HepG2 (cell line): Measurements from ENCODE around the gene ANKRD49. TPM values are rescaled to one million over a fixed set of nuclear protein-coding genes. Genes with fewer than 3 reads are reported as not detected.

Experiments used
- AFF4 ChIP-seq: sonication (generic); formaldehyde crosslinking; IDR thresholded peaks from 2 replicates; pipeline ENCODE4 v1.4.0; 2020; ENCODE audit warnings: missing genetic modification reagents
- ARNT2 ChIP-seq: sonication (generic); formaldehyde crosslinking; IDR thresholded peaks from 2 replicates; pipeline ENCODE4 v1.8.0; 2022; ENCODE audit warnings: mild to moderate bottlenecking, low read depth, missing genetic modification reagents, moderate library complexity
- BORCS8-MEF2B ChIP-seq: sonication (generic); formaldehyde crosslinking; IDR thresholded peaks from 2 replicates; pipeline ENCODE4 v1.8.0; 2022; ENCODE audit warnings: mild to moderate bottlenecking, missing genetic modification reagents
- CBFB ChIP-seq: sonication (generic); formaldehyde crosslinking; IDR thresholded peaks from 2 replicates; pipeline ENCODE4 v1.4.0; 2020; ENCODE audit warnings: missing genetic modification reagents
- ERF ChIP-seq: IDR thresholded peaks from 2 replicates; pipeline ENCODE4 v1.6.1; 2018; ENCODE audit warnings: missing biosample characterization, missing genetic modification reagents
- HNRNPK ChIP-seq: fragments of 200-400 bp; formaldehyde crosslinking; IDR thresholded peaks from 2 replicates; pipeline ENCODE4 v1.6.1; 2018; ENCODE audit warnings: low read length, low read depth, moderate library complexity, mild to moderate bottlenecking; ENCODE audit not compliant: poor library complexity, severe bottlenecking
- SALL2 ChIP-seq: sonication (generic); formaldehyde crosslinking; IDR thresholded peaks from 2 replicates; pipeline ENCODE4 v1.8.1; 2023; ENCODE audit warnings: mild to moderate bottlenecking, missing genetic modification reagents, inconsistent platforms
- ZNF44 ChIP-seq: sonication (generic); formaldehyde crosslinking; IDR thresholded peaks from 2 replicates; pipeline ENCODE4 v1.5.1; 2020; ENCODE audit warnings: mild to moderate bottlenecking, missing genetic modification reagents
- ZNF501 ChIP-seq: sonication (generic); formaldehyde crosslinking; IDR thresholded peaks from 2 replicates; pipeline ENCODE4 v1.5.1; 2020; ENCODE audit warnings: mild to moderate bottlenecking, moderate library complexity, missing genetic modification reagents
- ZNF547 ChIP-seq: sonication (generic); formaldehyde crosslinking; IDR thresholded peaks from 2 replicates; pipeline ENCODE4 v1.5.1; 2020; ENCODE audit warnings: mild to moderate bottlenecking, missing genetic modification reagents
- ZNF597 ChIP-seq: sonication (generic); formaldehyde crosslinking; IDR thresholded peaks from 2 replicates; pipeline ENCODE4 v1.5.0; 2020; ENCODE audit warnings: missing genetic modification reagents
- polyA plus RNA-seq, 8 experiments: library from polyadenylated mRNA; depleted of rRNA in 3 of 8; stranded (reverse) in 7 of 8; unstranded in 1 of 8; fragments of >200 nt; fragmentation: Illumina TruSeq in 4 of 8; extraction: Trizol in 4 of 8; gene quantifications; 2 replicates each; pipeline versions ENCODE4 v1.2.1 to v1.2.3, GENCODE V29; 2011 to 2016; ENCODE audit warnings: low read depth in 4 of 8, missing spikeins in 1 of 8, mixed read lengths in 1 of 8; ENCODE audit not compliant: insufficient read depth in 1 of 8
- total RNA-seq, 5 experiments: library from RNA; depleted of rRNA; stranded (reverse); fragments of >200 nt; fragmentation: Illumina TruSeq; extraction: Trizol; gene quantifications; 2 replicates each; pipeline ENCODE4 v1.2.3, GENCODE V29; 2016; ENCODE audit warnings: low read depth in 1 of 5

The ANKRD49 gene
- total and polyA plus RNA-seq, 2 of the 13 experiments (the other 11 are each of a cell fraction or from before 2014, with no cell fraction given): 14.2 to 14.3 TPM

- TF ChIP-seq ARNT2 (CRISPR knock-in tag) (no peak), SALL2 (CRISPR knock-in tag) (no peak), ZNF44 (CRISPR knock-in tag) (no peak), ZNF501 (CRISPR knock-in tag) (no peak), CBFB (CRISPR knock-in tag) (no peak), ZNF547 (CRISPR knock-in tag) (no peak), BORCS8-MEF2B (CRISPR knock-in tag) (no peak), ZNF597 (CRISPR knock-in tag) (no peak), HNRNPK (no peak), AFF4 (CRISPR knock-in tag) (no peak), ERF (CRISPR knock-in tag) (no peak)
Observed at GRCh38 chr11:94536386-94536785, 42.6 kb downstream of the ANKRD49 start (continued).
